DMS79 (cell line): ENCODE results near the gene FOXN1.
A peak's percentile ranks its signal among the peaks of the same experiment; 100 is the strongest.

ENCODE experiments used
- DNase-seq: peaks from one replicate; lab custom pipeline; 2025; lab: John Stamatoyannopoulos, UW

The FOXN1 gene

GRCh38 chr17:28547096-28547622 lies 41.0 kb downstream of the FOXN1 start:
- no peak for DNase-seq

GRCh38 chr17:28547623-28548416 lies 41.7 kb downstream of the FOXN1 start:
- DNase-seq: no peak

GRCh38 chr17:28548417-28549130 lies 42.4 kb downstream of the FOXN1 start:
- DNase-seq: no peak

GRCh38 chr17:28549236-28550132 lies 43.3 kb downstream of the FOXN1 start:
- no peak for DNase-seq

GRCh38 chr17:28550858-28551257 lies 44.7 kb downstream of the FOXN1 start:
- DNase-seq: no peak

GRCh38 chr17:28551421-28552175 lies 45.5 kb downstream of the FOXN1 start:
- DNase-seq: no peak

GRCh38 chr17:28552176-28552999 lies 46.2 kb downstream of the FOXN1 start, which contains the start of gene UNC119:
TSS of gene UNC119 (minus strand) at chr17:28552624. CDS start at chr17:28552557, 67 bp downstream.
- DNase-seq: peak; percentile 44

- DNase-seq: no peak
These were observed 46.9 kb downstream of the FOXN1 start for GRCh38 chr17:28553000-28553505.

- no peak for DNase-seq
These were observed 48.4 kb downstream of the FOXN1 start for GRCh38 chr17:28554565-28554964.

- no peak for DNase-seq
These were observed 48.9 kb downstream of the FOXN1 start for GRCh38 chr17:28555022-28555421.

- DNase-seq: no peak
These were observed 57.3 kb downstream of the FOXN1 start for GRCh38 chr17:28563475-28563874.

- DNase-seq: no peak
These were observed 61.5 kb downstream of the FOXN1 start for GRCh38 chr17:28567604-28568003.

- DNase-seq: no peak
These were observed 63.3 kb downstream of the FOXN1 start for GRCh38 chr17:28569446-28569845.

- DNase-seq: no peak
These were observed 64.7 kb downstream of the FOXN1 start for GRCh38 chr17:28570716-28571360.

- DNase-seq: peak; percentile 83
These were observed 65.4 kb downstream of the FOXN1 start, which contains the start of gene PIGS for GRCh38 chr17:28571361-28572122. TSS of gene PIGS (minus strand) at chr17:28571524. CDS start at chr17:28571496, 28 bp downstream.

GRCh38 chr17:28572259-28573039 lies 66.3 kb downstream of the FOXN1 start:
- DNase-seq: no peak

- no peak for DNase-seq
These were observed 66.9 kb downstream of the FOXN1 start for GRCh38 chr17:28573040-28573380.

- DNase-seq: no peak
These were observed 67.4 kb downstream of the FOXN1 start for GRCh38 chr17:28573521-28573920.
